Hematopoietic multipotent progenitor cell treated with erythropoietin and hydrocortisone succinate and interleukin-3 and kit ligand, for 6 days (in vitro differentiated cells): ENCODE data around the gene ATG13.

ENCODE experiments used
- DNase-seq: peaks from one replicate; pipeline ENCODE4 v3.0.0-alpha.2; 2015

ATG13 gene

DNA sequence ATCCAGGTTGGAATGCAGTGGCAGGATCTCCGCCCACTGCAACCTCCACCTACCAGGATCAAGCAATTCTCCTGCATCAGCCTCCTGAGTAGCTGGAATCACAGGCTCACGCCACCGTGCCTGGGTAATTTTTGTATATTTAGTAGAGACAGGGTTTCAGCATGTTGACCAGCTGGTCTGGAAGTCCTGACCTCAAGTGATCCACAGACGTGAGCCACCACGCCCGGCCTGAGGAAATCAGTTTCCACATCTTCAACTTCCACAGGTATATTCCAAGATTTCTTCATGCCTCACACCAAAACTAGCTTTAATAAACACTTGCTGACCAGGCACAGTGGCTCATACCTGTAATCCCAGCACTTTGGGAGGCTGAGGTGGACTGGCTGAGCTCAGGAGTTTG lies 8.0 kb upstream of the ATG13 start:
- DNase-seq: no peak

DNA sequence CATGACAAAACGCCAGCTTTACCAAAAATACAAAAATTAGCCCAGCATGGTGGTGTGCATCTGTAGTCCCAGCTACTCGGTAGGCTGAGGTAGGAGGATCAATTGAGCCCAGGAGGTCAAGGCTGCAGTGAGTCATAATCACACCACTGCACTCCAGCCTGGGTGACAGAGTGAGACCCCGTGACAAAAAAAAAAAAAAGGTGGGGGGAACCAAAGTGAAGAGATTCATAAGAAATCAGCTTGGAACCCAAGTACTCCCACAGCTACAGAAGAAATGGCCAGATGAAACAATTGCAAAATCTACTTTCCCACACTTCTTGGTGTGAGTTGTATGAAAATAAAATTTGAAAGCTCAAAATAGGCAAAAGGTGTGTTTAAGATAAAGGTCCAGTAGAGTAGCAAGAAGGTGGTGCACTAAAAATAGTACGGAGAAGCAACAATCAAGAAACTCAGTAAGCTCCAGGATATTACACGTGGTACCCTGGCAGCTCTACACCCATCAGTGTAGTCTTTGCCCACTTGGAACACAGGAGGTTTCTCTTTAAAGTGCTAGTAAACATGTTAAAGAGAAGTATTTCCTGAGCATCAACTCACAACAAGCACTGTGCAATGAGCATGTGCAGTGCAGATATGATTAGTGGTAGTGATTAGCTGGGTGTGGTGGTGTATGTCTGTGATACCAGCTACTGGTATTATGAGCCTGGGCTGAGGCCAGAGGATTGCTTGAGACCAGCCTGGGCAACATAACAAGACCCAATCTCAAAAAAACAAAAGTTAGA lies 5.6 kb upstream of the ATG13 start:
- peak; percentile 96 for DNase-seq

DNA sequence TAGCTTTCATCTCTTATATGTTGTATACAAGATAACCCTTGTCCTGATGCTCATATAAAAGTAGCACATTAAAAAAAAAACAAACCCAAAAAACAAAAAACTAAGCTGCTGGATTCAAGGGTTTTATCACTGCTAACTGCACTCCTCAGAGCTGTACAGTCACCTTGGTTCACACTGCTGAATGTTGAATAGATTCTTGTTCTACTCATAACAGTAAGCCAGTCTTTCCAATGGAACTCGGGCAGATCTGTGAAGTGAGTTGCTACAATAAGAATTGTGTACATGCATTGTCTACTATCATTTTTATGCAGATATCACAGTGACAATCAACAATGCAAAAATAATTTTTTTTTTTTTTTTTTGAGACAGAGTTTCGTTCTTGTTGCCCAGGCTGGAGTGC lies 5.0 kb upstream of the ATG13 start:
- no peak for DNase-seq

DNA sequence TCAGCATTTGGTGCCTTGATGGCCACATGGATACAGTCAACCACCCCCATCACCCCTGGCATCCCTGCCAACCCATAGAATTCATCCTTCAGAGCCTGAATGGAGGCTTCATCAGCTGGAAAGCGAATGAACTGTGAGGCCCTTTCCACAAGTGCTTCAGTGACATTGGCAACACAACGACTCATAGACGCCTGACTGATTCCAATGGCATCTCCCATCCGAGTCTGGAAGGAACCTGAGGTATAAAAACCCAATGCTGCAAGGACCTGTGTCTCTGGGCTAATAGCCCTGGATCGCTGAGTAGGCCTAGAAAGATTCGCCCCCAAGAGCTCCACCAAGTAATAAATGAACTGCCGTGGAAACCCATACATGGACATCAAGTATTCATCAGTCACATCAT lies 1.6 kb upstream of the ATG13 start:
- DNase-seq: no peak

DNA sequence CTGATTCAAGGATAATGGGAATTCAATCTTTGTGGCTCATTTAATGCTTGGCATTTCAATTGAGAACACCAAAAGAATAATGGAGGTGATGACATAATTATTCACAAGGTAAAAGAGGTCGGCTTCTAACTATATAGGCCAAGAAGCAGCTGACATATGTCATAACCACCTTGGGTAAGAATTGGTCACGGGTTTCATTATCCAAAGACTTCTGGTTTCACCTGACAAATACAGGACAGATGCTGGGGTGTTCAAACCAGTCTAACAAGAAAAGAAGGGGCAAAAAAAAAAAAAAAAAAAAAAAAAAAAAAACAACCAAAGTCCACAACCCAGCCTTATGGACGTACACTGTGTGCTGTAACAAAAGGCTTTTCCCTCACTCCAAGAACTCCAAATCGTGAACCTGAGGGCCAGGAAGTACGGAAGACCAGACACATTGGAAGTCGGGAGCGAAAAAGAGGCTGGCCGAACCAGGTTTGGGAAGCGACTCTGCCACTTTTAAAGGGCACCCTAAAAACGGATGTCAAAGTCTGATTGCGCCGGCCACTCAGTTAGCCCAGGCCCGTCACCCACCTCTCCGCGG lies 711 bp upstream of the ATG13 start:
- peak; percentile 48 for DNase-seq

DNA sequence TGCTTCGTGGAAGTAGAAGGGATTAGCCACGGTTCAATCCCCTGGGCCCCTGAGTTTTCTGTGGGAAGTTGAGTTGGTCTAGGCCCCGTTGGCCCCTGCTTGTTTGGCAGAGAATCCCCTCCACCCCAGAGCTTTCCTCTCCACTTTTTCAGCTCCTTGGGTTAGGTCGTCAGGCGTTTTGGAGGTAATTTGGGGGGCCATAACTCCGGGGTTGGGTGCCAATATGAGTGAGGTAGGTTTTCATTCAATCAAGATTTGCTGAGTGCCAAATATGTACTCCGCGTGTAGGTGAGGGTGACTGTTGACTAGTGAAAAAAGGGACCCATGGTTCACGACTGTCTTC lies 590 bp downstream of the ATG13 start:
- no peak for DNase-seq

DNA sequence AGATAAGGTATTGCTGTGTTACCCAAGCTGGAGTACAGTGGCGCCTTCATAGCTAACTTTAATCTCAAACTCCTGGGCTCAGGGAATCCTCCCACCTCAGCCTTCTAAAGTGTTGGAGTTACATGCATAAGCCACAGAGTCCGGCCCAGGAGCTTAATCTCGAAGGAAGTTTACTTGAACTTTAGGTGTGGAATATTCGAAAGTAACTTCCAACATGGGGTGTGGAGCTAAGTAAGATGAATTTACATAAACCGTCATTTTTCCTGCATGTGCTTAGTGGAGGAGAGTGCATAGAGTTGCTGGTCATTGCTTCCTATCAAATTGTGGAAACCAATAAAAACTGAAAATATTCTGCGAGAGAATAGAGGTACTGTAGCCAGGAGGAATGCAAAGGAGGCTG lies 1.5 kb downstream of the ATG13 start:
- peak; percentile 26 for DNase-seq

DNA sequence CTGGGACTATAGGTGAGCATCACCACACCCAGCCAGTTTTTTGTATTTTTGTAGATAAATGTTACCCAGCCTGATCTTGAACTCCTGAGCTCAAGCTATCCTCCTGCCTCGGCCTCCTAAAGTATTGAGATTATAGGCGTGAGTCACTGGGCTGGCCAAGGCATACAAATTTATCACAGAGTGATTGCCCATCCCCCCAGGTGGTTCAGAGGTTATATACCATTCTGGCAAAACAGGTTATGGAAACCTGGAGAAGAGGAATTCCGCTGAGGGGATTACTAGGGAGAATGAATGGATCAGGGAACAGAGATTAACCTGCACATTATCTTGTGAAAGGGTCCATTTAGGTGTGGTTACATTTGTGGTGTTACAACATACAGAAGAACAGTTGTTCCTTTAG lies 8.1 kb downstream of the ATG13 start:
- DNase-seq: no peak

DNA sequence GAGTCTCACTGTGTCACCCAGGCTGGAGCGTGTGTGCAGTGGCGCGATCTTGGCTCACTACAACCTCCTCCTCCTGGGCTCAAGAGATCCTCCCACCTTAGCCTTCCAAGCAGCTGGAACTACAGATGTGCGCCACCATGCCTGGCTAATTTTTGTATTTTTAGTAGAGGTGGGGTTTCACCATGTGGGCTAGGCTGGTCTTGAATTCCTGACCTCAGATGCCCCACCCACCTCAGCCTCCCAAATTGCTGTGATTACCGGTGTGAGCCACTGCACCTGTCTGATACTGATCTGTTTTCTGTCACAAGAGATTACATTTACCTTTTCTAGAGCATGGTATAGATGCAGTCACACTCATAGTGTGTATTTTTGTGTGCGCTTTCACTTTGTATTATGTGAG lies 11.6 kb downstream of the ATG13 start:
- DNase-seq: no peak

DNA sequence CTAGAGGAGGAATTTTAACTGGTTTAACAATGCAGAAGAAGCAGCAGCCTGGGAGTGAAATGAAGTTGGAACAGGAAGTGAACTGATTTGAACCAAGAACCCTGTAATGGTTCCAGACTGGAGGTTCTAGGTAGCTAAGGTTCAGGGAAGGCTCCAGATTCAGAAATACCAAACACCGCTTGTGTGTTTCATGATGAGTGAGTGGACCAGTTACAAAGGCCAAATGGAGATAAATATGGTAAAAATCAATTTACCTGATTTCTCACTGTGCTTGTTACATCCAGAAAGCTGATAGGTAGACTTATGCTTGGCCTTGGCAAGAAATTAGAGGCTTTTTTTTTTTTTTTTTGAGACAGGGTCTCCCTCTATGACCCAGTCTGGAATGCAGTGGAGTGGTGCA lies 12.9 kb downstream of the ATG13 start:
- DNase-seq: no peak

DNA sequence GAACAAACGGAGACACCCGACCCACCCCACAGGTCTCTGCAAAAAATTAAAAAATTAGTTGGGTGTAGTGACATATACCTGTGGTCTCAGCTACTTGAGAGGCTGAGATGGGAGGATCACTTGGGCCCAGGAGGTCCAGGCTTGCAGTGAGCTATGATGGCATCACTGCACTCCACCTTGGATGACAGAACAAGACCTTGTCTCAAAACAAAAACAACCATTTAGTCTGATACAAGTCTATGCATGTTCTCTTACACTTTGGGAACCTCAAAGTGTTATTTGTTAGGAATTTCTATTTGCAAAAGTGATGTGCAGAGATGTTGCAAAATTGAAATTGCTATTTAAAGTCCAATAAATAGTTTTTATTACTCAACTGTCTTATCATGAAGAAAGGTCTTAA lies 14.3 kb downstream of the ATG13 start:
- no peak for DNase-seq

DNA sequence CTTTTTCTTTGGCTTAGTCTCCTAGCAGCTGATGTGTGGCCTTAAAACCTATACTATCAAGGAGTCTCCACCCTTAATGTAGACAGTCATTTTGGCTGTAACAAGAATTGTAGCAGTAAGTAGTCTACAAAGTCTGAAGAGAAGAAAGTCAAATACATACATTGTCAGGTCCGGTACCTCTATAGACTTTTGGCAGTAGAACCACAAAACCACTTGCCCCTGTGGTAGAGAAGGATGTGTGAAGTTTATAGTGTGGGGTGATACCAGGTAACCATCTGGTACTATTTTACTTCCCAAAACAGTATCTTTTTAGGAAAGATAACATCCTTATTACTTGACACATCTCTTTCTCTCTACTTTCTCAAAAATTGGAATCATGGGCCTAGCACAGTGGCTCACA lies 15.1 kb downstream of the ATG13 start:
- no peak for DNase-seq

DNA sequence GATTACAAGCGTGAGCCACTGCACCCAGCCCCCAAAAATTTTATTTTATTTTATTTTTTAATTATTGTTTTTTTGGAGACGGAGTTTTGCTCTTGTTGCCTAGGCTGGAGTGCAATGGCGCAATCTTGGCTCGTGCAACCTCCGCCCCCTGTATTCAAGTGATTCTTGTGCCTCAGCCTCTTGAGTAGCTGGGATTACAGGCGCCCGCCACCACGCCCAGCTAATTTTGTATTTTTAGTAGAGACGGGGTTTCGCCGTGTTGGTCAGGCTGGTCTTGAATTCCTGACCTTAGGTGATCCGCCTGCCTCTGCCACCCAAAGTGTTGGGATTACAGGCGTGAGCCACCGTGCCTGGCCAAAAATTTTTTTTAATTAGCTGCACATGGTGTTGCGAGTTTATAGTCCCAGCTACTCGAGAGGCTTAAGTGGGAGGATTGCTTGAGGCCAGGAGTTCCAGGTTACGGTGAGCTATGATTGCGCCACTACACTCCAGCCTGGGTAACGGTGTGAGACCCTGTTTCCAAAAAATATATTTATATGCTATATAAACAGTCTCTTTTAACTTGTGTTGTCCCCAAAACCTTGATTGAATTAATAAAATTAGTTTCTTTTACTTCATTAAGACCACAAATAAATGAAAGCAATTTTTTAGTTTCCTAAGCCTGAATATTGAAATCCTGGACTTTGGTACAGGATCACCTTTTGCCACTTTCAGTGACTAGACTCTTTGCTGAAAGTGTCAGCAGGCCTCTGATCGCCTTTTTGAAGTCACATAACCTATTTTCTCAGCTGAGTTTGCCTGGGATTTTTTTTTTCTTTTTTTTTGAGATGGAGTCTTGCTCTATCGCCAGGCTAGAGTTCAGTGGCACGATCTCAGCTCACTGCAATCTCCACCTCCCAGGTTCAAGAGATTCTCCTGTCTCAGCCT lies 16.2 kb downstream of the ATG13 start:
- DNase-seq: no peak

DNA sequence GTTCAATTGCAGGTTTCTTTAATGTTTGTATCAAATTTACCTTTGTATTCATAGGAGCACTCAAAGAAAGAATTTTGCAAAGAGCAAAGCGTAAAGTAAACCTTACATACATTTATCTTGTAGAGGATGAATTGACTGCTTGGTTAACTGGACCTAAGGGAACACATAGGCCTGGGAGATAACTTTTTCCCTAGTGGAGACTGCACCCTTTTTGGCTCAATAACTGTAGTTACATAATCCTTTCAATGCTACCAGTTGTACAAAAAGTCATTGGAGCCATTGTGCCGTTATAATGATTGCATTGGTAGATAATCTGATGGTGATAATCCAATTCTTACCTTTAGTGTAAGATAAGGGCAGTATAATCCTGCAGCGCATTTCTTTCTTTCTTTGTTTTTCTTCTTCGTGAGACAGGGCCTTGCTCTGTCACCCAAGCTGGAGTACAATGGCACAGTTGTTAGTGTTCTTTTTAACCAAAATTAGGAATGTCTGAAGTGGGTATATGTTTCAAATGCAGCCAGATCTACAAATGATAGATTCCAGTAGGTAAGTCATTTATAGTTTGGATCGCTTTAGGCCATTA lies 18.3 kb downstream of the ATG13 start:
- DNase-seq: no peak

DNA sequence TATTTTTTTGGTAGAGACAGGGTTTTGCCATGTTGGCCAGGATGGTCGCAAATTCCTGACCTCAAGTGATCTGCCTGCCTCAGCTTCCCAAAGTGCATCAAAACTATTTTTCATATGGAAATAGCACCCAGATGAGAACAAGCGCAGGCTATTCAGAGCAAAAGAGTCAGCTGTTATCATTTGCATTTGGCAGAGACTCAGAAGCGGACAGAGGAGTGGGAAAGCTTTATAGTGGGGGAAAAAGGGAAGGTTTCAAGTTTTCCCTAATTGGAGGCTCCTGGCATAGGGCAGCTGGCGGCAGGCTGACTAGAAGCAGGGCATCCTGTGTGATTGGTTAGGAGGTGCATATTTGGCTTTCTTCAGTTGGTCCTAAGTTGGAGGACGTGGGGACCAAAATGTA lies 20.2 kb downstream of the ATG13 start:
- DNase-seq: no peak

DNA sequence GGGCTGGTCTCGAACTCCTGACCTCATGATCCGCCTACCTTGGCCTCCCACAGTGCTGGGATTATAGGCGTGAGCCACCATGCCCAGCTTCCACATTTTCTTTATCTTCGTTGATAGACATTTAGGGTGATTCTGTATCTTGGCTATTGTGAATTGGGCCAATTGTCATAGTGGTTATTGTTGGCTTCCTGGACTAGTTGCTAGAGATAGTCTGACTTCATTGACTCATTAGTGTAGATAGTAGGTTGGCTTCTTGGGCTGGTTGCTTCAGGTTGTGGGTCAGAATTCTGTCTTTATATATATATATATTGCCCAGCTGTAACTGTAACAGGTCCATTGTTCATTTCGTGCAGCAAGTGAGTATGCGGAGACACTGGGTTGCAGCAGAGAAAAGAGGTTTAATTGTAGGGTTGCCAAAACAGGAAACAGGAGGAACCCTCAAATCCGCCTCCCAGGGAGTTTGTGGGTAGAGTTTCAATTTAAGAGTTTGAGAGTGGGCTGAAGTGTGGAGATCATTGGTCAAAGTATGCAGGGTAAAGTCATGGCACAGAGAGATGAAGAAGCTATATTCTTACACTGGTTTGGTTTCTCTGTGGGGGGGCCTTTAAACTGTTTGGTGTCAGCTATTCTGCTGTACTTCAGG lies 22.0 kb downstream of the ATG13 start:
- DNase-seq: no peak

DNA sequence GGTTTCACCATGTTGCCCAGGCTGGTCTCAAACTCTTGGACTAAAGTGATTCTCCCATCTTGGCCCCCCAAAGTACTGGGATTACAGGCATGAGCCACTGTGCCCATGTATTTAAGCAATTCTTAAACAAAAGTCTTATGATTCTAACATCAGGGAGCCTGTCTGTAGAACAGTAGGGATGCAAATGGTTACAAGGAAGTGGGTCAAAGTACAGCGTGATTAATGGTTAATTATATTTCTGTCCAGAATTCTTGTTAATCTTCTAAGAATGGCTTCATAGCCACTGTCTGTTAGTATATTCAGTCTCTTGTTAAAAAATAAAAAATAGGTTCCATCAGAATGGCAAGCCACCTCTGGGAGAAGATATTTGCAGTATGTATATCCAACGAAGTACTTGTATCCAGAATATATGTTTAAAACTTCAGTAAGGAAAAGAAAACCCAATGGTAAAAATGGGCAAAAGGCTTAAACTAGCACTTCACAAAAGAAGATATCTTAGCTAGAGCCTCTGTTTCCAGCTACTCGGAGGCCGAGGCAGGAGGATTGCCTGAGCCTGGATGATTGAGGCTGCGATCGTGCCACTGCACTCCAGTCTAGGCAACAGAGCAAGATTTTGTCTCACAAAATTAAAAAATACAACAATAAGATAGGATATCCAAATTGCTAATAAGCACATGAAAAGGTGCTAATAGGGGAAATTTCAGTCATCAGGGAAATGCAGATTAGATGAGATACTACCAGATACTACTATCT lies 22.9 kb downstream of the ATG13 start:
- DNase-seq: no peak

DNA sequence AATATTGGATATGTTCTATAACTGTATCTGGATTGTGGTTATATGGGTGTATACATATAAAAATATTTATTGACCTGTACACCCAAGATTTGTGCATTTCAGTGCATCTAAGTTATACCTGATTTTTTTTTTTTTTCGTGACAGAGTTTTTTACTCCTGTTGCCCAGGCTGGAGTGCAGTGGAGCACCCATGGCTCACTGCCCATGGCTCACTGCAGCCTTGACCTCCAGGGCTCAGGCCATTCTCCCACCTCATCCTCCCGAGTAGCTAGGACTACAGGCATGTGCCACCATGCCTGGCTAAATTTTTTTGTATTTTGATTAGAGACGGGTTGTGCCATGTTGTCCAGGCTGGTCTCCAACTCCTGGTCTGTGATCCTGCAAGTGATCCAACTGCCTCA lies 24.3 kb downstream of the ATG13 start:
- DNase-seq: no peak

DNA sequence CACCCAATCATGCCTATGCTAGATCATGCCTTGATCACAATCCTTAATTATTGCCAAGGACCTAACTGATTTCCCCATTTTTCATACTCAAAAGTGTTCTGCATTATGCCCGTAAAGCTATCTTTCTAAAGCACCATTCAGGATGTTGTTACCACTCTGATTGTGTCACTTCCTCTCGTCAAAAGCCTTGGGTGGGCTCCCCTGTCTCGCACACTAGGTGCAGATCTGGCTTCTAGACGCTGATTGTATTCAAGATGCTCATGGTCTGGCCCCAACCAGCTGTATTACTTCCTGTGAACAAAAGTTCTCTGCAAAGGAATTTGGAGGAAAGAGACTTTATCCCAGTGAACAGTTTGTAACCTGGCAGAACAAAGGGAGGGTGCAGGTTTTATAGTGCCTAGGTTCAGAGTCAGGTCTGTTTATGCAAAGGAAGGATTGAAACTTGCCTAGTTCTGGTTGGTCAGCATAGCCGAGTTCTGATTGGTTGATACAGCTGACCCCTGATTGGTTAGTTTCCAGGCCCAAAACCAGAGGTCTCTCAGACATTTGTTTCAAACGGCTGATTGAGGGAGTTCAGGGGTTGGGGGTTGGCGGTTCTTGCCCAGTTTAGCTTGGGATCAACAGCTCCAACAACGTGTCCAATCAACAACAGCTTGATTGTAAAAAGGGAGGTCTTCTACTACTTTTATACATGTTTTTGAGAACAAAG lies 25.4 kb downstream of the ATG13 start:
- DNase-seq: no peak

DNA sequence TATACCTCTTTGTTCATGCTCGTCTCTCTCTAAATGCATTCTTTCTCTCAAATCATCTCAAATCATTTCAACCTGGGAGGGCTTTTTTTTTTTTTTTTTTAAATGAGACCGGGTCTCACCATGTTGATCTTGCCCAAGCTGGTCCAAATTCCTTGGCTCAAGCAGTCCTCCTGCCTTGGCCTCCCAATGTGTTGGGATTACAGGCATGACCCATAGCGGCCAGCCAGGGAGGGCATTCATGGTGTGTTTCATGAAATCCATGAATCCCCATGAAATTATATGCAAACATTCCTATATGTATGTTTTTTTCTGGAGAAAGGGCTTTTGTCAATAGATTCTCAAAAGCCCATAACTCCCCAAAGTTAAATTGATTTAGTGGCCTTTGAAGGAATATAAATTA lies 26.2 kb downstream of the ATG13 start:
- no peak for DNase-seq

DNA sequence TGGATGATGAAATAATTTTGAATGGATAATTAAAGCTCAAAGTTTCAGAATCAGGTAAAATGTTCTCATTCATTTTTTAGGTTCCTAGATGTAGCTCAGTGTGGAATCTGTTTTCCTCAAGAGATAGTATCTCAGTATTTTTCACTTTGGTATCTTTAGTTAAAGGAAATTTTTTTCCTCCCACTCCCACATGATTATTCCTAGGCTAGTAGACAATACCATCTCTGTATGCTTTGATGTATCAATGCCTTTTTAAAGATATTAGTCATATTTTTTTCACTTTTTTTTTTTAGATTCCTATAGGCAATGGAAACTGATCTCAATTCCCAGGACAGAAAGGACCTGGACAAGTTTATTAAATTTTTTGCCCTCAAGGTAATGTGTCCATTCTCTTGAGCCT lies 26.6 kb downstream of the ATG13 start:
- no peak for DNase-seq
